Neural cell (in vitro differentiated cells): ENCODE measurements around the gene NSUN3.

Experiments used
- EZH2 ChIP-seq: fragments of 200-600, 300-800 bp; shearing (Covaris generic), sonication (generic); IDR thresholded peaks from 2 replicates; pipeline ENCODE4 v1.6.1; 2014; ENCODE audit warnings: antibody characterized with exemption, low read length, borderline replicate concordance, mild to moderate bottlenecking; ENCODE audit not compliant: insufficient read depth, poor library complexity, severe bottlenecking
- POLR2AphosphoS5 ChIP-seq: IDR thresholded peaks from 2 replicates; pipeline ENCODE4 v1.6.1; 2012
- TF ChIP-seq, protein P1 (sequence below): fragments of 450-650 bp; IDR thresholded peaks from 2 replicates; pipeline ENCODE4 v1.5.1; 2014; ENCODE audit warnings: antibody characterized with exemption, mild to moderate bottlenecking, moderate library complexity; ENCODE audit not compliant: poor library complexity, severe bottlenecking

- TF ChIP-seq EZH2 (no peak), POLR2AphosphoS5 (no peak)
- TF ChIP-seq, protein P1, sequence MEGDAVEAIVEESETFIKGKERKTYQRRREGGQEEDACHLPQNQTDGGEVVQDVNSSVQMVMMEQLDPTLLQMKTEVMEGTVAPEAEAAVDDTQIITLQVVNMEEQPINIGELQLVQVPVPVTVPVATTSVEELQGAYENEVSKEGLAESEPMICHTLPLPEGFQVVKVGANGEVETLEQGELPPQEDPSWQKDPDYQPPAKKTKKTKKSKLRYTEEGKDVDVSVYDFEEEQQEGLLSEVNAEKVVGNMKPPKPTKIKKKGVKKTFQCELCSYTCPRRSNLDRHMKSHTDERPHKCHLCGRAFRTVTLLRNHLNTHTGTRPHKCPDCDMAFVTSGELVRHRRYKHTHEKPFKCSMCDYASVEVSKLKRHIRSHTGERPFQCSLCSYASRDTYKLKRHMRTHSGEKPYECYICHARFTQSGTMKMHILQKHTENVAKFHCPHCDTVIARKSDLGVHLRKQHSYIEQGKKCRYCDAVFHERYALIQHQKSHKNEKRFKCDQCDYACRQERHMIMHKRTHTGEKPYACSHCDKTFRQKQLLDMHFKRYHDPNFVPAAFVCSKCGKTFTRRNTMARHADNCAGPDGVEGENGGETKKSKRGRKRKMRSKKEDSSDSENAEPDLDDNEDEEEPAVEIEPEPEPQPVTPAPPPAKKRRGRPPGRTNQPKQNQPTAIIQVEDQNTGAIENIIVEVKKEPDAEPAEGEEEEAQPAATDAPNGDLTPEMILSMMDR: no peak
Measured at GRCh38 chr3:94127115-94127514, 64.3 kb downstream of the NSUN3 start.
